GM23338 (cell line): Measurements from ENCODE around the gene PMEL. TPM values are rescaled to one million over a fixed set of nuclear protein-coding genes. Genes with fewer than 3 reads are reported as not detected.

Experiments used
- ATAC-seq: fragments of 200-7000 bp; cut with Tn5 transposase; 3 replicates; pipeline ENCODE4 v1.9.1; 2020
- DNase-seq: peaks from one replicate; pipeline ENCODE4 v3.0.0-alpha.2; 2015; ENCODE audit warnings: low spot score
- H2AFZ ChIP-seq: fragments of 200-600 bp; sonication (generic); 2 replicates; pipeline ENCODE4 v1.8.0; 2016; ENCODE audit warnings: antibody characterized with exemption, mild to moderate bottlenecking, moderate library complexity
- H3F3A ChIP-seq: fragments of 200-600 bp; sonication (generic); replicated peaks from 2 replicates; pipeline ENCODE4 v1.8.0; 2017; ENCODE audit warnings: antibody characterized with exemption, mixed run types, low read depth
- H3K27ac ChIP-seq: fragments of 200-600 bp; sonication (generic); 2 replicates; pipeline ENCODE4 v1.6.1; 2016; ENCODE audit warnings: low read depth
- H3K27me3 ChIP-seq: fragments of 200-600 bp; sonication (generic); 2 replicates; pipeline ENCODE4 v1.8.0; 2016; ENCODE audit warnings: mild to moderate bottlenecking, mixed run types, moderate library complexity; ENCODE audit not compliant: insufficient read depth
- H3K36me3 ChIP-seq: fragments of 200-600 bp; sonication (generic); 2 replicates; pipeline ENCODE4 v1.8.0; 2016; ENCODE audit warnings: mild to moderate bottlenecking; ENCODE audit not compliant: insufficient read depth
- H3K4me1 ChIP-seq: fragments of 200-600 bp; sonication (generic); 2 replicates; pipeline ENCODE4 v1.8.0; 2016; ENCODE audit warnings: mild to moderate bottlenecking, moderate library complexity; ENCODE audit not compliant: insufficient read depth
- H3K4me2 ChIP-seq: fragments of 200-600 bp; sonication (generic); 2 replicates; pipeline ENCODE4 v1.7.1; 2017; ENCODE audit warnings: mixed run types
- H3K4me3 ChIP-seq: fragments of 200-600 bp; sonication (generic); 2 replicates; pipeline ENCODE4 v1.6.1; 2016; ENCODE audit warnings: mixed run types
- H3K79me2 ChIP-seq: fragments of 200-600 bp; sonication (generic); replicated peaks from 2 replicates; pipeline ENCODE4 v1.8.0; 2017; ENCODE audit warnings: mild to moderate bottlenecking; ENCODE audit not compliant: insufficient read depth
- H3K9me2 ChIP-seq: fragments of 200-600 bp; sonication (generic); 2 replicates; pipeline ENCODE4 v1.8.0; 2017; ENCODE audit not compliant: insufficient read depth
- H4K20me1 ChIP-seq: fragments of 200-600 bp; sonication (generic); replicated peaks from 2 replicates; pipeline ENCODE4 v1.8.0; 2017; ENCODE audit warnings: mild to moderate bottlenecking; ENCODE audit not compliant: insufficient read depth
- H3K27ac Mint-ChIP-seq: 2 replicates; pipeline ENCODE4 v1.8.0; 2020; ENCODE audit warnings: inconsistent platforms, mild to moderate bottlenecking, moderate library complexity, mixed read lengths
- H3K27me3 Mint-ChIP-seq: 3 replicates; pipeline ENCODE4 v1.8.0; 2022; ENCODE audit warnings: low read depth, mild to moderate bottlenecking, moderate library complexity, mixed read lengths, inconsistent platforms; ENCODE audit not compliant: insufficient read depth, poor library complexity
- H3K36me3 Mint-ChIP-seq: 3 replicates; pipeline ENCODE4 v1.8.0; 2021; ENCODE audit warnings: low read depth, mild to moderate bottlenecking, inconsistent platforms, moderate library complexity, mixed read lengths
- H3K4me1 Mint-ChIP-seq: 3 replicates; pipeline ENCODE4 v1.8.0; 2020; ENCODE audit warnings: mild to moderate bottlenecking, inconsistent platforms, mixed read lengths
- H3K4me3 Mint-ChIP-seq: 3 replicates; pipeline ENCODE4 v1.8.0; 2021; ENCODE audit warnings: moderate library complexity, mild to moderate bottlenecking, inconsistent platforms, mixed read lengths
- H3K9me3 Mint-ChIP-seq: 3 replicates; pipeline ENCODE4 v1.8.0; 2020; ENCODE audit warnings: moderate library complexity, mild to moderate bottlenecking, inconsistent platforms, mixed read lengths
- CTCF ChIP-seq, 2 experiments: fragments of 200-600 bp in 1 of 2; sonication (generic) in 1 of 2; conservative IDR thresholded peaks; 2 replicates each; pipeline versions ENCODE4 v1.5.1 to v1.6.1; 2016 to 2017; ENCODE audit warnings: antibody characterized with exemption in 2 of 2, low read depth in 2 of 2, mild to moderate bottlenecking in 2 of 2, moderate library complexity in 1 of 2
- EZH2 ChIP-seq: fragments of 200-600 bp; sonication (generic); IDR thresholded peaks from one replicate; pipeline ENCODE4 v1.8.0; 2017; ENCODE audit warnings: antibody characterized with exemption, mild to moderate bottlenecking, low read depth; ENCODE audit not compliant: unreplicated experiment
- EZH2phosphoT487 ChIP-seq: fragments of 200-600 bp; sonication (generic); IDR thresholded peaks from one replicate; pipeline ENCODE4 v1.8.1; 2018; ENCODE audit warnings: antibody characterized with exemption; ENCODE audit not compliant: unreplicated experiment
- JUNB ChIP-seq: IDR thresholded peaks from one replicate; pipeline ENCODE4 v1.6.1; 2016; ENCODE audit warnings: antibody characterized with exemption; ENCODE audit not compliant: unreplicated experiment
- NANOG ChIP-seq: IDR thresholded peaks from 2 replicates; pipeline ENCODE4 v1.6.1; 2016; ENCODE audit warnings: antibody characterized with exemption, borderline replicate concordance
- POLR2AphosphoS5 ChIP-seq: IDR thresholded peaks from 2 replicates; pipeline ENCODE4 v1.6.1; 2016; ENCODE audit warnings: antibody characterized with exemption, low read depth
- REST ChIP-seq: IDR thresholded peaks from one replicate; pipeline ENCODE4 v1.6.1; 2018; ENCODE audit warnings: antibody characterized with exemption; ENCODE audit not compliant: unreplicated experiment
- STAT1 ChIP-seq: IDR thresholded peaks from one replicate; pipeline ENCODE4 v1.6.1; 2016; ENCODE audit warnings: antibody characterized with exemption; ENCODE audit not compliant: unreplicated experiment
- ZNF331 ChIP-seq: fragments of 250-450 bp; sonication (Bioruptor Pico); IDR thresholded peaks from 2 replicates; pipeline ENCODE4 v1.5.0; 2020; ENCODE audit warnings: low read depth, mild to moderate bottlenecking, moderate library complexity
- polyA plus RNA-seq: library from polyadenylated mRNA; unstranded; fragments of >200 nt; fragmentation: Nextera tagmentation; extraction: Ambion mirVana; gene quantifications from 2 replicates; pipeline ENCODE4 v1.2.1, GENCODE V29; 2016
- total RNA-seq: library from RNA; depleted of rRNA; stranded (reverse); fragments of >200 nt; shearing (Covaris generic); gene quantifications from 2 replicates; pipeline ENCODE4 v1.2.3, GENCODE V29; 2014

PMEL gene
- total and polyA plus RNA-seq, 2 experiments from 2014 or later, result 68.1 to 108 TPM

GRCh38 chr12:55963760-55964159, 2.1 kb downstream of the PMEL start (continued):
- TF ChIP-seq NANOG (no peak), ZNF331 (CRISPR knock-in tag) (no peak), EZH2 (no peak), STAT1 (no peak), REST (no peak)

- Mint-ChIP-seq H3K4me3 (no peak overlapping the region), H3K4me1 (no peaks in the 10 kb centered on the region), H3K9me3 (no peaks in the 10 kb centered on the region), H3K36me3 (peaks cover 11% of the 10 kb centered on the region), H3K27me3 (no peaks in the 10 kb centered on the region), H3K27ac (no peak overlapping the region)
- no peak overlapping the region for H2AFZ ChIP-seq
- no peaks in the 10 kb centered on the region for H3K9me2 ChIP-seq
- H3K4me1 ChIP-seq, result no peaks in the 10 kb centered on the region
- DNase-seq (no peak), ATAC-seq (no peak)
- no peaks in the 10 kb centered on the region for H3K79me2 ChIP-seq
- no peak overlapping the region for H3K4me2 ChIP-seq
- no peak overlapping the region for H3K4me3 ChIP-seq
- H3K36me3 ChIP-seq, result 0 out of 2 replicates have a peak, but pooled peaks cover 4% of the 10 kb centered on the region
- H3F3A ChIP-seq, result no peaks in the 10 kb centered on the region
- H4K20me1 ChIP-seq, result no peaks in the 10 kb centered on the region
- no peaks in the 10 kb centered on the region for H3K27me3 ChIP-seq
- TF ChIP-seq JUNB (no peak), POLR2AphosphoS5 (no peak), STAT1 (no peak), EZH2phosphoT487 (no peak)
- no peak overlapping the region for H3K27ac ChIP-seq
Measured at GRCh38 chr12:55957106-55957859, 8.6 kb downstream of the PMEL start.

- Histone ChIP-seq H3F3A (0 out of 2 replicates have a peak, but pooled peaks cover 3% of the 10 kb centered on the region), H3K4me2 (no peak overlapping the region), H3K9me2 (no peaks in the 10 kb centered on the region), H3K36me3 (0 out of 2 replicates have a peak, but pooled peaks cover 4% of the 10 kb centered on the region), H3K27ac (no peak overlapping the region), H3K27me3 (no peaks in the 10 kb centered on the region), H3K4me1 (no peaks in the 10 kb centered on the region), H3K4me3 (no peak overlapping the region), H2AFZ (no peak overlapping the region), H4K20me1 (no peaks in the 10 kb centered on the region), H3K79me2 (no peaks in the 10 kb centered on the region)
- TF ChIP-seq JUNB (no peak), CTCF (conservative IDR thresholded peaks at IDR 0.05; ENCODE audit: low read depth in 2 of 2) (peak; percentile 9 to 34; a peak in 2 of 4 replicates)
- DNase-seq (peak; percentile 54), ATAC-seq (peak; percentile 60)
- Mint-ChIP-seq H3K27me3 (no peaks in the 10 kb centered on the region), H3K36me3 (peaks cover 12% of the 10 kb centered on the region), H3K27ac (no peak overlapping the region), H3K4me3 (no peak overlapping the region), H3K9me3 (no peaks in the 10 kb centered on the region), H3K4me1 (no peaks in the 10 kb centered on the region)
Measured at GRCh38 chr12:55955800-55956508, 9.9 kb downstream of the PMEL start.
